Measurements from ENCODE around the gene SLC41A3.

DNA sequence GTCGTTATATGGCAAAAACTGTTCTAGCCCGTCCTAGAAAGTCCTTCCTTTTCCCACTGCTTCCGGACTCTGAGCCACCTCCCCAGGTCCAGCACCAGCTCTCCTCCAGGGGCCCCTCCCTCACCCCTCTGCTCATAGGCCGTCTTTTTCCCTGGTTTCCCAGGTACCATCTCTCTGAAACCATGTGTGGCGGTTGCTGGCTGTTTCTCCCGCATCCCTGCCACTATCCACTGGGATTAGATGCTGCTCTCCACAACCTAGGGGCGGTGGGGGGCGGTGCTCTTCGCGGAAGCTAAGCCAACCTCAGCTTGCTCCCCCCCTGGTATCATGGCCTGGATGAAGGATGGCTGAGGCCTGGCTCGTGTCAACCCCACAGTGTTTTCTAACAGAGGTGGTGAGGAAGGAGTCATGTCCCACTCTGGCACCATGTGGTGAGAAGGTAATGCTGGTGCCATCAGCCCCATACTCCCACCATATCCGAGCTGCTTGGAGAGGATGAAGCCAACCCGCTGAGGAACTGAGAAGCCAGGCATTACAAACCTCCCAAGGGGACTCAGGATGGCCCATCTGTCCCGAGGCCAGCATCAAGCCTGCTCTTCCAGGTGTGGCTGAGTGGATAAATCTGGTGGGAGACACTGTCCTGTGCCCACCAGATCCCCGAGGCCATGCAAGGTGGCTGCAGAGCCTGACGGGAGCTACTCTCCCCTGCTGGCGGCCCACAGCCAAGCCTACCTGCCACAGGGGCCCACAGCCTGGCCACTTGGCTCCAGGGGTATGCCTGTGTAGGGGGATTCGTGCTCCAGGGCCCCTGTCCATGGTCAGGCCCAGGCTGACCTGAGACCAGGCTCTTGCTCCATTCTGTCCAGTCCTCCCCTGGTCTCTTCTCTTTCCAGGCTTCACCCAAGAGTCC is 27.9 kb upstream of the SLC41A3 start:
- TF ChIP-seq CTCF (IDR thresholded peaks at IDR 0.05): no peak
- no peak for TF ChIP-seq POLR2A (IDR thresholded peaks at IDR 0.05)

Data from heart left ventricle (tissue), 13 donors.